A549 (cell line): ENCODE data around the gene MS4A4E.

Experiments used
- CEBPB ChIP-seq, 2 experiments: fragments of >200 bp in 1 of 2; sonication (Bioruptor Twin) in 1 of 2; formaldehyde crosslinking in 1 of 2; IDR thresholded peaks; 2 replicates each; pipeline ENCODE4 v1.6.1; 2012 to 2016
- CTCF ChIP-seq: fragments of >200 bp; sonication (Bioruptor Twin); formaldehyde crosslinking; IDR thresholded peaks from 3 replicates; pipeline ENCODE4 v1.5.1; 2016
- FOSB ChIP-seq: fragments of 250-450 bp; sonication (Bioruptor Pico); IDR thresholded peaks from 2 replicates; pipeline ENCODE4 v1.5.0; 2020; ENCODE audit warnings: mild to moderate bottlenecking, moderate library complexity
- JUN ChIP-seq, 2 experiments: fragments of >200 bp; sonication (Bioruptor Twin); formaldehyde crosslinking; IDR thresholded peaks; 2 replicates in 1 of 2; 3 replicates in 1 of 2; pipeline ENCODE4 v1.6.1; 2016 to 2017
- KDM5A ChIP-seq: fragments of 200-600 bp; sonication (generic); IDR thresholded peaks from 2 replicates; pipeline ENCODE4 v1.6.1; 2016; ENCODE audit warnings: antibody characterized with exemption, mild to moderate bottlenecking
- MAZ ChIP-seq: fragments of 150-350 bp; IDR thresholded peaks from 2 replicates; pipeline ENCODE4 v1.6.1; 2014; ENCODE audit warnings: antibody characterized with exemption, low read depth, low read length, borderline replicate concordance
- NR3C1 ChIP-seq: fragments of >200 bp; sonication (Bioruptor Twin); formaldehyde crosslinking; IDR thresholded peaks from 3 replicates; pipeline ENCODE4 v1.6.1; 2017
- POLR2A ChIP-seq: IDR thresholded peaks from 2 replicates; pipeline ENCODE4 v1.6.1; 2012; ENCODE audit warnings: mild to moderate bottlenecking, low read length
- POLR2AphosphoS2 ChIP-seq: conservative IDR thresholded peaks from 2 replicates; pipeline ENCODE4 v1.6.1; 2012; ENCODE audit warnings: low read length, improper control_type of control experiment, inconsistent platforms
- RAD21 ChIP-seq, 2 experiments: fragments of >200 bp in 1 of 2; sonication (Bioruptor Twin) in 1 of 2; formaldehyde crosslinking in 1 of 2; IDR thresholded peaks in 1 of 2; conservative IDR thresholded peaks in 1 of 2; 2 replicates in 1 of 2; 3 replicates in 1 of 2; pipeline ENCODE4 v1.6.1; 2012 to 2018; ENCODE audit warnings: inconsistent platforms in 1 of 2
- RCOR1 ChIP-seq: fragments of 150-350 bp; IDR thresholded peaks from 2 replicates; pipeline ENCODE4 v1.6.1; 2014; ENCODE audit warnings: antibody characterized with exemption, low read length, low read depth
- SMC3 ChIP-seq: fragments of >200 bp; sonication (Bioruptor Twin); formaldehyde crosslinking; IDR thresholded peaks from 3 replicates; pipeline ENCODE4 v1.6.1; 2018; ENCODE audit warnings: inconsistent platforms

- TF ChIP-seq CTCF (no peak), POLR2AphosphoS2 (no peak), RCOR1 (no peak), CEBPB (IDR thresholded peaks at IDR 0.05) (no peak), FOSB (CRISPR knock-in tag) (no peak), RAD21 (conservative IDR thresholded peaks at IDR 0.05 in 1 of 2, IDR thresholded peaks at IDR 0.05 in 1 of 2) (no peak), MAZ (no peak), NR3C1 (no peak), JUN (IDR thresholded peaks at IDR 0.05) (no peak), SMC3 (no peak), POLR2A (no peak), KDM5A (no peak)
Measured at GRCh38 chr11:60281485-60281884, 38.5 kb upstream of the MS4A4E start.
